ENCODE data around the gene SLC26A11.

GRCh38 chr17:80261159-80261894, 41.1 kb downstream of the SLC26A11 start:
- TF ChIP-seq EZH2 (IDR thresholded peaks at IDR 0.05; ENCODE audit: low read length) (no peak), CTCF (optimal IDR thresholded peaks at IDR 0.05 in 1 of 3, IDR thresholded peaks at IDR 0.05 in 1 of 3, conservative IDR thresholded peaks at IDR 0.05 in 1 of 3; ENCODE audit: extremely low read depth in 1 of 3, insufficient read depth in 2 of 3, low read length in 3 of 3) (no peak)
